ENCODE measurements around the gene XPO5. TPM values are rescaled to one million over a fixed set of nuclear protein-coding genes. Genes with fewer than 3 reads are reported as not detected.

Gene XPO5
- total RNA-seq, 1 donor from 2014 or later = 35.0 TPM

DNA sequence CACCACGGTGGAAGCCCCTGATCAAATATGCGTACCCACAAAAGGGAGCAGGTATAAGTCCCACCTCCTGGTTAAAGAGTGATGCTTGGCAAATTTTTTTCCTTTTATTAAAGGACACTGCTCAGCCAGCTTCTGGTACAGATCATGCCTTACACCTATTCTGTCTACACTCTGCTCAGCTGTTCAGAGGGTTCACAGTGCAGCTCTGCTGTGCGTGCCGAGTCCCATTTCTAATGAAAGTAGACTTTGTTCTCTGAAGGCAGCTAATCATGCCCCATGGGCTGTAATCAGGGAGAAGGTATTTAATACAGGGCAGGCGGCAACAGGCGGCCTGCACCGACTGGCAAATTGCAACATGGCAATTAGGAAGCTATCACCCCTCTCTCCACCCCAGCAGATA is 82.0 kb downstream of the XPO5 start:
- H3K27me3 Mint-ChIP-seq (ENCODE audit: unreplicated experiment) = no peaks in the 10 kb centered on the region
- TF ChIP-seq, protein P1, sequence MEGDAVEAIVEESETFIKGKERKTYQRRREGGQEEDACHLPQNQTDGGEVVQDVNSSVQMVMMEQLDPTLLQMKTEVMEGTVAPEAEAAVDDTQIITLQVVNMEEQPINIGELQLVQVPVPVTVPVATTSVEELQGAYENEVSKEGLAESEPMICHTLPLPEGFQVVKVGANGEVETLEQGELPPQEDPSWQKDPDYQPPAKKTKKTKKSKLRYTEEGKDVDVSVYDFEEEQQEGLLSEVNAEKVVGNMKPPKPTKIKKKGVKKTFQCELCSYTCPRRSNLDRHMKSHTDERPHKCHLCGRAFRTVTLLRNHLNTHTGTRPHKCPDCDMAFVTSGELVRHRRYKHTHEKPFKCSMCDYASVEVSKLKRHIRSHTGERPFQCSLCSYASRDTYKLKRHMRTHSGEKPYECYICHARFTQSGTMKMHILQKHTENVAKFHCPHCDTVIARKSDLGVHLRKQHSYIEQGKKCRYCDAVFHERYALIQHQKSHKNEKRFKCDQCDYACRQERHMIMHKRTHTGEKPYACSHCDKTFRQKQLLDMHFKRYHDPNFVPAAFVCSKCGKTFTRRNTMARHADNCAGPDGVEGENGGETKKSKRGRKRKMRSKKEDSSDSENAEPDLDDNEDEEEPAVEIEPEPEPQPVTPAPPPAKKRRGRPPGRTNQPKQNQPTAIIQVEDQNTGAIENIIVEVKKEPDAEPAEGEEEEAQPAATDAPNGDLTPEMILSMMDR (IDR thresholded peaks at IDR 0.05) = no peak
- no peak for DNase-seq (ENCODE audit: extremely low spot score, unreplicated experiment)
- H3K36me3 Mint-ChIP-seq (ENCODE audit: unreplicated experiment) = peaks cover 5% of the 10 kb centered on the region
- no peak overlapping the region for H3K4me3 Mint-ChIP-seq (ENCODE audit: unreplicated experiment)
- no peak overlapping the region for H3K27ac Mint-ChIP-seq (ENCODE audit: unreplicated experiment)
- peaks cover 67% of the 10 kb centered on the region for H3K4me1 Mint-ChIP-seq (ENCODE audit: unreplicated experiment)
- no peaks in the 10 kb centered on the region for H3K9me3 Mint-ChIP-seq (ENCODE audit: unreplicated experiment)

DNA sequence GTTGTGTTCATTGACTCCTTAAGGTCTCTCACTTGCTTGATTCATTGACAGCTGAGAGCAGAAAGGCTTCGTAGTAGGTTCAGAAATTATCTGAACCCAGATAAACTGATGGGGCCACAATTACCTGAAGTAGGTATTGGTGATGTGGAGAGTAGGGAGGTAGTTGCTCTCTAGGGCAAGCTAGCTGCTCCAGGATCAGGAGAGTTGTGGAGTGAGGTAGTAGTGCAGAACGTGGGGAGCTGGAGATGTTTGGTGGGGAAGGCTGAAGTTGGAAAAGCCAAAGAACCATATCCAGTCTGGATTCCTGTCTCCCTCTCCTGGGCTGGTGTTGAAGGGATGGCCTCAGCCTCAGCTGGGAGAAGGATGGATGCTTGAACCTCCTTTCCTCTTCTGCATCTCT is 82.6 kb downstream of the XPO5 start:
- no peak overlapping the region for H3K27ac Mint-ChIP-seq (ENCODE audit: unreplicated experiment)
- no peak for DNase-seq (ENCODE audit: extremely low spot score, unreplicated experiment)
- H3K4me3 Mint-ChIP-seq (ENCODE audit: unreplicated experiment) = no peak overlapping the region
- H3K36me3 Mint-ChIP-seq (ENCODE audit: unreplicated experiment) = peaks cover 1% of the 10 kb centered on the region
- H3K9me3 Mint-ChIP-seq (ENCODE audit: unreplicated experiment) = no peaks in the 10 kb centered on the region
- TF ChIP-seq, protein P1 (IDR thresholded peaks at IDR 0.05) = no peak
- H3K4me1 Mint-ChIP-seq (ENCODE audit: unreplicated experiment) = peaks cover 74% of the 10 kb centered on the region
- no peaks in the 10 kb centered on the region for H3K27me3 Mint-ChIP-seq (ENCODE audit: unreplicated experiment)

DNA sequence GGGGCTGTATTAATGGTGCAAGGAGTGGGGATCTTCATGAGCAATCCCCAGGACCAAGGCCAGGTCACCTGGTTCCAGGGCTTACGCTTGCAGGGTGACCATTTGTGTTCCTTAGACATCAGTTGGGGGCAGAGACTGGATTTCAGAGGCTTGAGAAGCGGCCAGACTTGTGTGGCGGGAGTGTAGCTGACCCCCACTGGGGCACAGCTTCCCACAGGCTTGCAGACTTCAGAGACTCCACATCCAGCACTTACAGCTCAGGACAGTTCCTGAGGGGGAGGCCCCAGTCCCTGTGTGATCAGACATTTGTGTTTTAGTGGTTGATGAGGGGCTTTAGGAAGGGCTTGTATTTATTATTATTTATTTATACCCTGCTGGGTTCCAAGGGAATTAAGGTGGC is 83.2 kb downstream of the XPO5 start:
- Mint-ChIP-seq H3K27ac (ENCODE audit: unreplicated experiment) (peak overlapping the region; percentile 84), H3K27me3 (ENCODE audit: unreplicated experiment) (no peaks in the 10 kb centered on the region), H3K4me1 (ENCODE audit: unreplicated experiment) (peaks cover 74% of the 10 kb centered on the region), H3K9me3 (ENCODE audit: unreplicated experiment) (no peaks in the 10 kb centered on the region), H3K4me3 (ENCODE audit: unreplicated experiment) (no peak overlapping the region), H3K36me3 (ENCODE audit: unreplicated experiment) (peaks cover 2% of the 10 kb centered on the region)
- TF ChIP-seq, protein P1 (IDR thresholded peaks at IDR 0.05) = no peak
- DNase-seq (ENCODE audit: extremely low spot score, unreplicated experiment) = no peak

DNA sequence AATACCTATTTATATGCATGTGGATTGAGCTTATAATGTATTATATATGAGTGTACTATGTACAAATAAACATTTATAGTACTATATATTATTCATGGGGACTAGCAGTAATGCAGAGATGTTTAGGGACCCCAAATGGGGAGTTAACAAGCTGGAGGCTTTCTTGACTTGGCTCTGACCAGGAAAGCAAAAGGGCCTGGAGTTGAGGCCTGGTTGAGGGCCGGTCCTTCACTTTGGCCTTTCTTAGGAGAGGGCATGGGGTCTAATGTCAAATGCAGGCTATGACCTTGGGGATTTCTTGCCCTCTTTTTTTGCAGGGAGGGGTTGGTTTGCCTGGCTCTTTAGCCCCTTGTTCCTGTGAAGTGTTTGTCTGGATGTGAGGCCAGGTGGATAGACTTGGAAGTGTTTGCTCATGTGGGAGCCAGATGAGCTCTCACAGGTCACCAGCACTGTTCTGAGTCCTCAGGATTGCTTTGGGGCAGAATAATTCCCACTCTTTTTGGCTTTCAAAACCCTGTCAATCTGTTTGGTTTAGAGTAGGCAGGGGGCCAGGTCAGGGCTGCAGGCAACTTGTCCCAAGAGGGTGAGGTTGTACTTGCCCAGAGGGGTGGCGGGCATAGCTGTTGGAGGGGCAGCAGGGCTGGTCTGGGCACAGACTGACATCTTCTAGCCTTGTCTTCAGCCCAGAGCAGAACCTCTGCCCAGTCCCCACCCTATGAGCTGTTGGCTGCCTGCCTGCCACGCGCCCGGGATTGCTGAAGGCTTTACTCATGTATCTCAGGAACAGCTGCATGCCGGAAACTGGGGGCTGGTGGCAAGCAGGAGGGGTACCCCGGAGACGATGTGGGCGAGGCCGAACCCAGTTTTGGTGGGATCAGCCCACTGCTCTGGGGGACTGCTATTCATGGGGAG is 83.8 kb downstream of the XPO5 start:
- peaks cover 68% of the 10 kb centered on the region for H3K4me1 Mint-ChIP-seq (ENCODE audit: unreplicated experiment)
- no peaks in the 10 kb centered on the region for H3K27me3 Mint-ChIP-seq (ENCODE audit: unreplicated experiment)
- TF ChIP-seq, protein P1 (IDR thresholded peaks at IDR 0.05) = no peak
- H3K36me3 Mint-ChIP-seq (ENCODE audit: unreplicated experiment) = peaks cover 2% of the 10 kb centered on the region
- no peak for DNase-seq (ENCODE audit: extremely low spot score, unreplicated experiment)
- H3K27ac Mint-ChIP-seq (ENCODE audit: unreplicated experiment) = peak overlapping the region; percentile 84
- H3K9me3 Mint-ChIP-seq (ENCODE audit: unreplicated experiment) = no peaks in the 10 kb centered on the region
- peak overlapping the region; percentile 47 for H3K4me3 Mint-ChIP-seq (ENCODE audit: unreplicated experiment)

DNA sequence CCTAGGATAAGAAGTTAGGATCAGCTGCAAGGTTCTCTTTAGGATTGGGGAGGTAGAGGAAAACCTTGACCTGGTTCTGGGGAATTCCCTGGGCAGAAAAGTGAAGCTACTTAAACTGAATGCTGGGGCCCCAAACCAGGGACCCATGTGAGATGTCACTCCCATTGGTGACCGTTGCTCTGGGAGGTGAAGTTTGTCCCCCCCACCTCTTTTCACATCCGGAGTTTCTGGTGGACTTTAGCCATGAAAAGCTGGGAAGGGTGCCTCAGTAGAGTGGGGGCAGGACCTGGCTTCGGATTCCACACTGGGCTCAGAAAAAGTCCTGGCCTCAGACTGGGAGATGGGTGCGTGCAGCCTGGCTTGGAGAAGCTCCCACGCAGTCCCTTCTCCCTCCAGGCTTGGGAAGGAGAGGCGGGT is 85.3 kb downstream of the XPO5 start:
- Mint-ChIP-seq H3K36me3 (ENCODE audit: unreplicated experiment) (peaks cover 2% of the 10 kb centered on the region), H3K27ac (ENCODE audit: unreplicated experiment) (no peak overlapping the region), H3K9me3 (ENCODE audit: unreplicated experiment) (no peaks in the 10 kb centered on the region), H3K27me3 (ENCODE audit: unreplicated experiment) (no peaks in the 10 kb centered on the region), H3K4me1 (ENCODE audit: unreplicated experiment) (peaks cover 53% of the 10 kb centered on the region), H3K4me3 (ENCODE audit: unreplicated experiment) (no peak overlapping the region)
- no peak for DNase-seq (ENCODE audit: extremely low spot score, unreplicated experiment)
- TF ChIP-seq, protein P1 (IDR thresholded peaks at IDR 0.05) = no peak
